HFF-Myc (cell line): ENCODE measurements around the gene OTOP2.

Experiments used
- DNase-seq: peaks from one replicate; pipeline ENCODE4 v3.0.0-alpha.2; 2011; ENCODE audit warnings: low read depth; ENCODE audit errors: extremely low read depth
- H3K4me3 ChIP-seq: replicated peaks from 2 replicates; pipeline ENCODE4 v1.5.1; 2011; ENCODE audit warnings: low read depth, mild to moderate bottlenecking, control low read depth, low read length
- CTCF ChIP-seq: IDR thresholded peaks from 2 replicates; pipeline ENCODE4 v1.5.1; 2012; ENCODE audit warnings: mild to moderate bottlenecking, low read depth, low read length, control low read depth; ENCODE audit errors: missing control alignments

The OTOP2 gene

GRCh38 chr17:74916136-74916850 is 7.8 kb upstream of the OTOP2 start:
- H3K4me3 ChIP-seq: no peak overlapping the region
- TF ChIP-seq CTCF: no peak
- DNase-seq: no peak

GRCh38 chr17:74916851-74917199 is 7.2 kb upstream of the OTOP2 start:
- TF ChIP-seq CTCF: no peak
- no peak for DNase-seq
- H3K4me3 ChIP-seq: no peak overlapping the region

- TF ChIP-seq CTCF: no peak
- H3K4me3 ChIP-seq: no peak overlapping the region
- no peak for DNase-seq
Observed at GRCh38 chr17:74917430-74917829, 6.6 kb upstream of the OTOP2 start.

- no peak for DNase-seq
- no peak overlapping the region for H3K4me3 ChIP-seq
- TF ChIP-seq CTCF: no peak
Observed at GRCh38 chr17:74918906-74919305, 5.2 kb upstream of the OTOP2 start.

GRCh38 chr17:74919440-74920305 is 4.4 kb upstream of the OTOP2 start:
- DNase-seq: no peak
- TF ChIP-seq CTCF: peak; percentile 37

GRCh38 chr17:74920306-74920620 is 3.8 kb upstream of the OTOP2 start:
- no peak for TF ChIP-seq CTCF
- DNase-seq: no peak

More at GRCh38 chr17:74919440-74920305, 4.4 kb upstream of the OTOP2 start:
- no peak overlapping the region for H3K4me3 ChIP-seq

More at GRCh38 chr17:74920306-74920620, 3.8 kb upstream of the OTOP2 start:
- H3K4me3 ChIP-seq: no peak overlapping the region
